GM12874 (cell line): ENCODE data around the gene PHF14.

Source experiments
- TF ChIP-seq, protein P1 (sequence below): IDR thresholded peaks from 2 replicates; pipeline ENCODE4 v1.5.1; 2011; ENCODE audit warnings: low read depth, mild to moderate bottlenecking, control low read depth, low read length, moderate library complexity; ENCODE audit not compliant: insufficient read depth

Gene PHF14

GRCh38 chr7:11130601-11131000 lies 156.9 kb downstream of the PHF14 start:
- TF ChIP-seq, protein P1, sequence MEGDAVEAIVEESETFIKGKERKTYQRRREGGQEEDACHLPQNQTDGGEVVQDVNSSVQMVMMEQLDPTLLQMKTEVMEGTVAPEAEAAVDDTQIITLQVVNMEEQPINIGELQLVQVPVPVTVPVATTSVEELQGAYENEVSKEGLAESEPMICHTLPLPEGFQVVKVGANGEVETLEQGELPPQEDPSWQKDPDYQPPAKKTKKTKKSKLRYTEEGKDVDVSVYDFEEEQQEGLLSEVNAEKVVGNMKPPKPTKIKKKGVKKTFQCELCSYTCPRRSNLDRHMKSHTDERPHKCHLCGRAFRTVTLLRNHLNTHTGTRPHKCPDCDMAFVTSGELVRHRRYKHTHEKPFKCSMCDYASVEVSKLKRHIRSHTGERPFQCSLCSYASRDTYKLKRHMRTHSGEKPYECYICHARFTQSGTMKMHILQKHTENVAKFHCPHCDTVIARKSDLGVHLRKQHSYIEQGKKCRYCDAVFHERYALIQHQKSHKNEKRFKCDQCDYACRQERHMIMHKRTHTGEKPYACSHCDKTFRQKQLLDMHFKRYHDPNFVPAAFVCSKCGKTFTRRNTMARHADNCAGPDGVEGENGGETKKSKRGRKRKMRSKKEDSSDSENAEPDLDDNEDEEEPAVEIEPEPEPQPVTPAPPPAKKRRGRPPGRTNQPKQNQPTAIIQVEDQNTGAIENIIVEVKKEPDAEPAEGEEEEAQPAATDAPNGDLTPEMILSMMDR = no peak

- TF ChIP-seq, protein P1 = no peak
Measured at GRCh38 chr7:11133436-11133959, 159.8 kb downstream of the PHF14 start.

DNA sequence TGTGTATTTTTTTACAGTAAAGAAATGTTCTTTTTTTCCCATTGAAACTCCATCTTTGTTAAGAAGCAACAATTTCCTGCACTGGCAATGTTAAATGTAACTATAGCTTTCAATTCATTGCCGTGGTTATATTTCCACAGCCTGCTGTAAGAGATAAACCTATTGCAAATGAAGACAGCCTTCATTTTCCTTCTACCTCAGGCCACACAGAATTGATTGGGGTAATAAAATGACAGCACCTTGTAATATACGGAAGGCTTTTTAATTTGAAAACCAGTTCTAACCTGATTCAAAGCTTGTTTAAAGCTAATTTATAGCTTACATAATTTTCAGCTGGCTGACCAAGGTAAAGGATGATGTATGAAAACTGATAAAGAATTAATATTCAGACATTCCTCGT lies 161.9 kb downstream of the PHF14 start:
- TF ChIP-seq, protein P1 = no peak

GRCh38 chr7:11141541-11141940 lies 167.9 kb downstream of the PHF14 start:
- TF ChIP-seq, protein P1 = no peak

DNA sequence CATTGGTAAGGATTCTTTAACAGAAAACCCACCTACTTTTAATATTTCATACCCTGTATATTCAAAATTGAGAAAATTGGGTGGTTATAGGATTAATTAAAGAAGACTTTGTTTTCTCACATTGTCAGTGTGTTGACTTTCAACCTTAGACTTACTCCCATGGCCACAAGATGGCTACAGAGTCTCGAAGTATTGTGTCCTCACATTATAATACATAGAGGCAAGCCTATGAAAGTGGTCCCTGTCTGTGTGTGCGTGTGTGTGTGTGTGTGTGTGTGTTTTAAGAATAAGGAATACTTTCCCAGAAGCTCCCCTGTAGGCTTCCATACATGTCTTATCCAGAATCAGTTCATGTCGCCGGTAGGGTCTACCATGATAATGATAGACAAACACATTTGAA lies 180.0 kb downstream of the PHF14 start:
- TF ChIP-seq, protein P1 = no peak

DNA sequence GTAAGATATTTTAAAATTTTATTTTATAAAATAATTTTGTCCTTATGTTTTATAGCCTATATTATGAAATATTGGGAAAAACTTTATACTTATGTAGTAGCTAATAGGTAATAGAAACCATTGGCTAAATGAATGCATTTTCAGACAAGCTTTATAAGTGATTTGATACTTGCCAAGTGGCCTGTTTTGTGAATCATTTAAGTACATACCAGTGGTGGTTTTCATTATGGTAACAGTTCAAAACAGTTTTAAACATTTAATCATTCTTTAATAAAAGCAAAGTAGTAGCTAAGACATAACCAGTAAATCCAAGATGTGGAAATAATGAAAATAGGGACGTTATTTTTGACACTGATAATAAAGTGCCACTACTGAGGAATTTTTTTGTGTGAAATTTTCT lies 182.2 kb downstream of the PHF14 start:
- TF ChIP-seq, protein P1 = no peak

DNA sequence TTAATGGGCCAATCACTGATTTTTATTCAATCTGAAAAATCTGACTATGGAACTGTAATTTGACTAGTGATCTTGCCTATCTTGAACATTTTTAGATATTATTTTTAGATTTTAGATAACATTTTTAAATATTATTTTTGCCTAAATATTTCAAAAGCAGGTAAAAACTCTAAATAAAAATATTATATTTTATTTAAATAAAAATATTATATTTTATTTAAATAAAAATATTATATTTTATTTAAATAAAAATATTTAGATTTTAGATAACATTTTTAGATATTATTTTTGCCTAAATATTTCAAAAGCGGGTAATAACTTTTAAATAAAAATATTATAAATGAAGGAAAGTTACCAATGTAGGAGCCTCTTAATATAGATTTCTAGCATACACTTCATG lies 187.8 kb downstream of the PHF14 start:
- TF ChIP-seq, protein P1 = no peak
